ENCODE data around the gene CC2D1A. TPM values are rescaled to one million over a fixed set of nuclear protein-coding genes. Genes with fewer than 3 reads are reported as not detected.

The CC2D1A gene
- total RNA-seq, 2 experiments from 2014 or later, result 16.4 to 16.9 TPM

- ChIA-PET POLR2A (interaction anchor here (0.6 to 2.6 kb wide), 6 partner anchors 13 to 191 kb away, joined by 3 to 19 read pairs (median 5); partner anchors contain the start of genes IL27RA, MISP3 and RFX1), CTCF (interaction anchor here (0.6 to 4.5 kb wide), 3 partner anchors 190 to 689 kb away, joined by 3 to 27 read pairs (median 4); partner anchors contain the start of genes ASF1B and MISP3)
- Histone ChIP-seq H3K27me3 (ENCODE audit: control insufficient read depth in 1 of 2, insufficient read depth in 2 of 2, low read length in 2 of 2) (no peaks in the 10 kb centered on the region), H3K4me1 (ENCODE audit: insufficient read depth, low read length) (peaks cover 76% of the 10 kb centered on the region), H3K4me3 (ENCODE audit: low read length) (no peak overlapping the region), H3K9me3 (ENCODE audit: control insufficient read depth in 1 of 2, insufficient read depth in 1 of 2, low read length in 2 of 2) (no peaks in the 10 kb centered on the region), H3K27ac (ENCODE audit: low read depth in 1 of 2, low read length in 2 of 2) (no peak overlapping the region), H3K36me3 (ENCODE audit: insufficient read depth, low read length) (no peaks in the 10 kb centered on the region)
- no peaks in the 10 kb centered on the region for H3K27me3 Mint-ChIP-seq
- no peak overlapping the region for H3K4me3 Mint-ChIP-seq
- peaks cover 41% of the 10 kb centered on the region for H3K4me1 Mint-ChIP-seq (ENCODE audit: low read depth)
- H3K27ac Mint-ChIP-seq, result no peak overlapping the region
- no peak for DNase-seq
- intact Hi-C loops (cut with DNase I, micrococcal nuclease), result loop anchor here (5.0 to 10.0 kb wide), 4 partner anchors 69 to 592 kb away; partner anchors contain the start of genes ADGRL1 (in 1 of the 2), DCAF15 (in 1 of the 2) and PTGER1 (in 1 of the 2)
- no peaks in the 10 kb centered on the region for H3K36me3 Mint-ChIP-seq (ENCODE audit: low read depth)
- TF ChIP-seq CTCF (IDR thresholded peaks at IDR 0.05), result no peak
- no peaks in the 10 kb centered on the region for H3K9me3 Mint-ChIP-seq
- ATAC-seq (ENCODE audit: poor library complexity), result no peak
These were observed 23.2 kb upstream of the CC2D1A start for GRCh38 chr19:13882836-13883235.

DNA sequence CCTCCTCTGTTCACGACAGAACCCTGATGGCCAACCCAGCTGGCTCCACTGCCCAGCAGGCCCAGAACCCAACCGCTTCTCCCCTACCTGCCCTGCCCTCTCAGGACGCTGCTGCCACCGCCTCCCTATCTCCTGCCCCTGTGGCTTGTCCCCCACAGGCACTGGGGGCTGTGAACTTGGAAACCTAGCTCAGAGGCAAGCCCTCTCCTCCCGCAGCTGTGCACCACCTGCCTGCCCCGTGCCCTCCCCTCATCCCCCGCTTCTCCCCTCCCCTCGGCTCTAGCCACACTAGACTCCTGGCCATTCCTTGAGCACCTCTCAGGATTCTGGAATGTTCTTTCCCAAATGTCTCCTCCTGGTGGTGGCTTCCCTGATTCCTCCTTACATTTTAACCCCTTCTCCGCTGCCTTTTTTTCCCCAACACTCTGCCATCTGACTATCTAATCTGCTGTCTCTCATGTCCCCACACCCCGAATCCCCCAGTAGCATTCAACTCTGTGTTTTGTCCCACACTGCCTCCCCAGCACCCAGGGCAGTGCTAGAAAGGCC is 22.4 kb upstream of the CC2D1A start:
- H3K27me3 Mint-ChIP-seq, result no peaks in the 10 kb centered on the region
- Histone ChIP-seq H3K9me3 (ENCODE audit: control insufficient read depth in 1 of 2, insufficient read depth in 1 of 2, low read length in 2 of 2) (no peaks in the 10 kb centered on the region), H3K27ac (ENCODE audit: low read depth in 1 of 2, low read length in 2 of 2) (no peak overlapping the region), H3K4me1 (ENCODE audit: insufficient read depth, low read length) (peaks cover 78% of the 10 kb centered on the region), H3K36me3 (ENCODE audit: insufficient read depth, low read length) (no peaks in the 10 kb centered on the region), H3K4me3 (ENCODE audit: low read length) (no peak overlapping the region), H3K27me3 (ENCODE audit: control insufficient read depth in 1 of 2, insufficient read depth in 2 of 2, low read length in 2 of 2) (no peaks in the 10 kb centered on the region)
- H3K9me3 Mint-ChIP-seq, result no peaks in the 10 kb centered on the region
- no peak for DNase-seq
- no peaks in the 10 kb centered on the region for H3K36me3 Mint-ChIP-seq (ENCODE audit: low read depth)
- ATAC-seq (ENCODE audit: poor library complexity), result no peak
- peak overlapping the region; percentile 38 for H3K4me3 Mint-ChIP-seq
- ChIA-PET CTCF (interaction anchor here (0.6 to 1.1 kb wide), 2 partner anchors 187 to 689 kb away, joined by 3 read pairs; no protein-coding TSS in a partner anchor), POLR2A (no interaction called here)
- TF ChIP-seq CTCF (IDR thresholded peaks at IDR 0.05), result no peak
- H3K27ac Mint-ChIP-seq, result no peak overlapping the region
- H3K4me1 Mint-ChIP-seq (ENCODE audit: low read depth), result peaks cover 41% of the 10 kb centered on the region
- intact Hi-C loops (cut with DNase I, micrococcal nuclease), result loop anchor here (5.0 to 10.0 kb wide), 4 partner anchors 69 to 591 kb away; partner anchors contain the start of genes ADGRL1 (in 1 of the 2), DCAF15 (in 1 of the 2) and PTGER1 (in 1 of the 2)

- no peaks in the 10 kb centered on the region for H3K9me3 Mint-ChIP-seq
- TF ChIP-seq CTCF (IDR thresholded peaks at IDR 0.05), result no peak
- Histone ChIP-seq H3K4me1 (ENCODE audit: insufficient read depth, low read length) (peaks cover 72% of the 10 kb centered on the region), H3K27me3 (ENCODE audit: control insufficient read depth in 1 of 2, insufficient read depth in 2 of 2, low read length in 2 of 2) (no peaks in the 10 kb centered on the region), H3K27ac (ENCODE audit: low read depth in 1 of 2, low read length in 2 of 2) (no peak overlapping the region), H3K36me3 (ENCODE audit: insufficient read depth, low read length) (no peaks in the 10 kb centered on the region), H3K4me3 (ENCODE audit: low read length) (no peak overlapping the region), H3K9me3 (ENCODE audit: control insufficient read depth in 1 of 2, insufficient read depth in 1 of 2, low read length in 2 of 2) (no peaks in the 10 kb centered on the region)
- intact Hi-C loops (cut with DNase I, micrococcal nuclease), result loop anchor here (5.0 to 10.0 kb wide), 5 partner anchors 47 to 590 kb away; partner anchors contain the start of genes ADGRL1 (in 1 of the 2), DCAF15 (in 1 of the 2) and PTGER1 (in 1 of the 2)
- CTCF ChIA-PET, result interaction anchor here (1.0 to 1.1 kb wide), 2 partner anchors 198 to 252 kb away, joined by 3 to 4 read pairs; partner anchors contain the start of gene ASF1B
- H3K36me3 Mint-ChIP-seq (ENCODE audit: low read depth), result no peaks in the 10 kb centered on the region
- H3K4me1 Mint-ChIP-seq (ENCODE audit: low read depth), result peaks cover 39% of the 10 kb centered on the region
- POLR2A ChIA-PET, result no interaction called here
- no peak overlapping the region for H3K4me3 Mint-ChIP-seq
- no peak for DNase-seq
- no peak overlapping the region for H3K27ac Mint-ChIP-seq
- ATAC-seq (ENCODE audit: poor library complexity), result no peak
- no peaks in the 10 kb centered on the region for H3K27me3 Mint-ChIP-seq
These were observed 21.0 kb upstream of the CC2D1A start for GRCh38 chr19:13884726-13885591.
